Activated CD8-positive, alpha-beta memory T cell treated with anti-CD3 and anti-CD28 coated beads, Interleukin-2, amount 50 U/mL, for 48 hours (primary cell): ENCODE results near the gene CNTLN.
"Not testable (repeated sequence)": the region's sequence is repeated elsewhere in the genome, so short reads cannot be mapped to it uniquely, and the experiment has no call there.

Experiments
- DNase-seq: peaks from one replicate; pipeline ENCODE4 v3.0.0-alpha.2; 2020

CNTLN gene

GRCh38 chr9:17315341-17315740 lies 180.5 kb downstream of the CNTLN start:
- no peak for DNase-seq

DNA sequence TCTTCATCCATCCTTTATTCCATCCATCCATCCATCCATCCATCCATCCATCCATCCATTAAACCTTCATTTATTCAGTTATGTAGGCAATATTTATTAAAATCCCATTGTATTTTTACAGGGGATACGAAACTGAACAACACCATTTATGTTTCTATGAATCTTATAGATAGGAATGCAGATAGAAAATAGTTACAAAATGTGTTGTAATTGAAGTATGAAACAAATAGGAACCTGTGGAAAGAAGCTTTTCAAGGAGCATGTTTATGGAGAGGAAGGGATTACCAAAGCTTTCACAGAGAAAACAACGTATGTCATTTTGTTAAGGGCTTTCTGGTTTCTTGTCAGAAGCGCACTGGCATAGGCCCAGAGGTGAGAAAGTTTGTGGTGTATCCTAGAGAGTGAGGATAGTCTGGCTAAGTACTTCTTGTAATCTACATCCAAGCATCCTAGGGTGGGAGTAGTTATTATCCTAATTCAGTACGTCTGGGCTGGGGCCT lies 184.0 kb downstream of the CNTLN start:
- DNase-seq: no peak

DNA sequence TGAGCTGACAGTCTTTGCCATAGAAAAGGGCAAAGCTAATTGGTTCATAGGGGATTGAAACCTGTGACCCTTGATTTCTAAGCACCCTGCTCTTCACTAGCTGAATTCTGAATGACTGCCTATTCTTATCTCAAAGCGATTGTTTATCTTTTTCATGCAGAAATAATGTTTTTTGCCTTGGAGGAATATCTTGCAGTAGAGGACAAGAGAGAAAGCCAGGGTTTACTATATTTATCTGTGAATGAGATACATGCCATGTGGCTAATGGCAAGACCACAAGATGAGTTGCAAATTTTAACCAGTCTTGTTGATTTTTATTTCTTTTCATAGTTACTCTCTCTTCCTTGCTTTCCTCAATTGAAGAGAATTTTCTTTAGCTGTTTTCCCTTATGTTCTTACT lies 185.0 kb downstream of the CNTLN start:
- no peak for DNase-seq

- DNase-seq: no peak
Measured at GRCh38 chr9:17322882-17323864, 188.3 kb downstream of the CNTLN start.

DNA sequence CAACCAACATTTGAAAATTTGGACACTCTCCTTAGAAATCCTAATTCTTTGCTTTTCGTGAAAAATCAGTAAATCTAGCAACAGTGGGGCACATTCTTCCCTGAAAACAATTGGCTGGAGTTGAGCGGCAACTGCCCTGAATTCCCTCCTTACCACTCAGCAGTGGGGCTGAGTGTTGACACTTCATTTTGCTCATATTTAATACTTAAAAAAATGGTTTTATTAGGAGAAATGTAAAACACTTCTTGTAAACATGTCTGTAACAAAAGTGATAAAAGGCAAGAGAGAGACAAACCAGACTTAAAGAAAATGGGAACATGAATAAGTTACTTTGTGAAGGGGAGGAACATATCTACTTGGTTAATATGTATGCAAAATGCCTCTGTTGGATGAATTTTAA lies 193.5 kb downstream of the CNTLN start:
- no peak for DNase-seq

GRCh38 chr9:17330097-17330496 lies 195.3 kb downstream of the CNTLN start:
- no peak for DNase-seq

GRCh38 chr9:17332115-17332514 lies 197.3 kb downstream of the CNTLN start:
- DNase-seq: no peak

- no peak for DNase-seq
Measured at GRCh38 chr9:17339156-17339555, 204.3 kb downstream of the CNTLN start.

DNA sequence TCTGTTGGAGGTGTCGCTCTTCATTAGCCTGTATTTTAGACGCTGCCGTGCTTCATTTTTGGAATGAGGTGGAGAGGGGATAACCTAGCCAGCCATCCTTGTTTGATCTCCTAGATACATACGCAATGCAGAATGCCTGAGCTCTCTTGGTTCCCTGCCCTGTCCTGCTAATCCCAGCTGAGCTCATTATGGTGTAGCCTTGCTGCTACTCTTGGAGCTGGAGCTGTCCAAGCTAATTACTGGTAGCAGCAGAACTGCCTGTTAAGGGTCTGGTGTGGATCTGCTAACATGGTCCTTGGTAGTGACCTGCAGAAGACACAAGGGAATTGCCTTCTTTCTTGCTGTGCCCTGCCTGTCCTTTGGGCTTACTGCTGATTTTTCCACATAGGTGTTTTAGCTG lies 207.9 kb downstream of the CNTLN start:
- no peak for DNase-seq

GRCh38 chr9:17349831-17350230 lies 215.0 kb downstream of the CNTLN start:
- DNase-seq: no peak

GRCh38 chr9:17354006-17354405 lies 219.2 kb downstream of the CNTLN start:
- DNase-seq: not testable (repeated sequence)

DNA sequence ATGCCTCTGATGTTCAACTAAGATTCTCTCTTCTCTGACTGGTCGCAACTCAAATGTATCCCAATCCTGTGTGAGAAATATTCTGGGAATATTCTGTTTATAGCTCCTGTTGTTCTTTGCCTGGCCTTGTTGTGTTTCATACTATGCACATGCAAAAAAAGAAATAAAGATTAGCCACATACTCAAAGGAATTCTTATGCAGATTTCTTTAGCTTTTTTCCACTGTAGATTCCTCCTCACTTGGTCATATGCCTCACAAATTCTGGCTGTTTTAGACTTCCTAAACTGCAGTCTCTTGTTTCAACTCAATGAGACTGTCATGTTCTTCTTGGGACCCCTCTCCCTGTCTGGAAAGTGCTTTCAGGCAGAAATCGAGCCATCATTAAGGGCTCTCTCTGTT lies 226.5 kb downstream of the CNTLN start:
- no peak for DNase-seq

DNA sequence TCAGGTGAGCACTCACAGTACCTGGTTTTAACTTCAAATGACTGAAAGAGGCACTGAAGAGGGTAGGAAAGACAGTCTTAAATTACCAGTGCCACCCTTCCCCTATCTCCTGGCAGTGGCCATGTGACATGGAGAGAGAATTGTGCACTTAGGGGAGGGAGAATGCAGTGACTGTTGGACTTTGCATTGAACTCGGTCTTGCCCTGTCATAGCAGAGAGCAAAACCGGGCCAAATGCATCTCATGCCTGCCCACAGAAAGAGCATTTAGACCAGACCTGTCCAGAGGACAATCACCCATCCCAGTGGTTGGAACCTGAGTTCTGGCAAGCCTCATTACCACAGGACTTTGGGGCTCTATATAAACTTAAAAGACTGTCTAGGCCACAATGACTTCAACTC lies 232.2 kb downstream of the CNTLN start:
- DNase-seq: no peak

- DNase-seq: no peak
Measured at GRCh38 chr9:17380126-17380861, 245.5 kb downstream of the CNTLN start.

DNA sequence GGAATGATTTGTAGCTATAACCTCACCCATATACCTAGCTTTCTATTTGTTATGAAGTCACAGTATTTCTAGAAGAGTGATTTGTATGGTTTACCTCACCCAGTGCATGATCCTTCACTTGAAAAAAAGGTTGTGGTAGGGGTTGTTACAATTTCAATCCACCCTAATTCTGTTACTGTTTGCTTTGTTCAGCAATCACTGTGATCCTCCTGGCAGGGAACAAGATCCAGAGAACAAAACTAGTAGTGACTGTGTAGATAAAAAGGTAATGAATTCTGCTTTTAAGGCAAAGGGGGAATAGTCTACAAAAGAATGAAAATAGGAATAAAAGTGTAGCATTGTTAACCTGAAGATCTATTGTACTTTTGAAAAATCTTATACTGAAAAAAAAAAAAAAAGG lies 252.7 kb downstream of the CNTLN start:
- DNase-seq: no peak

- DNase-seq: no peak
Measured at GRCh38 chr9:17389026-17389425, 254.2 kb downstream of the CNTLN start.

- DNase-seq: no peak
Measured at GRCh38 chr9:17394881-17395510, 260.2 kb downstream of the CNTLN start.

GRCh38 chr9:17397166-17397728 lies 262.4 kb downstream of the CNTLN start:
- DNase-seq: not testable (repeated sequence)

DNA sequence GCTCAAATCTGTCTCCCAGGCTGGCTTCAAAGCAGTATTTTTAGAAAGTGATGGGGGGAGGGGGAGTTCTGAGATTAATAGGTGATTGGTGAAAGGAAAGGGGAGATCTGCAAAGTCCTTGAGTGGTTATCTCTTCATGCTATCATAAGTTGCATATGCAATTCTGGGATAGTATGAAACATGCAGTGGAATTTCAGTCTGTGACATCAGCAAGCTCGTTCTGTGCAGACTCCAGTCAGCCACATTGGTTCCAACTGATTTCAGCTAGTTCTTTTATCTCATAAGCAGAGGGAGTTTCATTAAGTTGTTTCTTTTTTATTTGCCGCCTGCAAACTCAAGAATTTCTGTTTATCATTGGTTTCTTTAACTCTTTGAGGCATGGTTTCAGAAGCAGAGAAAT lies 263.5 kb downstream of the CNTLN start:
- DNase-seq: no peak

DNA sequence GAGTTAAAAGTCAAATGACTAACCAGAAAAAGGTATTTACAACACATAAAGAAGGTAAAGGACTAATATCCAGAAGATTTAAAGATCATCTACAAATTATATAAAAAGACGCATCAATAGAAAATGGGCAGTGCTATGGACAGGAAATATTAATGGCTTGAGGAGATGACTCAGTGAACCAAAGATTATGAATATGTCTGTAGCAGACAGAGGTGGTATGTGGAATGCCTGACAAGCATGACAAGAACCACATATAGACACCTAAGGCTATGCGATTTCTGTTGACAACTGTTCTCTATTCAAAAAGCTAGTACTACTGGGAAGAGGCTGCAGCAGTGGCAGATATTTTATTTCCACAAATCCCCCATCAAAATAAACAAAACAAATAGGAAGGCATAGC lies 267.0 kb downstream of the CNTLN start:
- DNase-seq: no peak

DNA sequence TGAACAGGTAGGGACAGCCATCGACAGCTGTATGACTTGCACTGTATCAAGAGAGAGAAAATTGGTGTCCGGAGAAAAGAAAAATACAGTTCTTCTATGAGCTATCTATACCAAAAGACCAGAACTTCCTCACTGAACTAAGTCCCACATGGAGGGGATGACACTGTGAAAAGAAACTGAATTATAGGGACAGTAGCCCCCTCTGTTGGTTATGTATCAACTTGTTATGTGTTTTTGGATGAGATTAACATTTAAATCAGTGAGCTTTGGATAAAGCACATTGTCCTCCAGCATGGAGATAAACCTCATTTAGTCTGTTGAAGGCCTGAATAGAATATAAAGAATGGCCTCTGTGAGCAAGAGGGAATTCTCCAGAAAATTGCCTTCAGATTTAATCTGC lies 267.5 kb downstream of the CNTLN start:
- DNase-seq: no peak

- no peak for DNase-seq
Measured at GRCh38 chr9:17403539-17403938, 268.7 kb downstream of the CNTLN start.

DNA sequence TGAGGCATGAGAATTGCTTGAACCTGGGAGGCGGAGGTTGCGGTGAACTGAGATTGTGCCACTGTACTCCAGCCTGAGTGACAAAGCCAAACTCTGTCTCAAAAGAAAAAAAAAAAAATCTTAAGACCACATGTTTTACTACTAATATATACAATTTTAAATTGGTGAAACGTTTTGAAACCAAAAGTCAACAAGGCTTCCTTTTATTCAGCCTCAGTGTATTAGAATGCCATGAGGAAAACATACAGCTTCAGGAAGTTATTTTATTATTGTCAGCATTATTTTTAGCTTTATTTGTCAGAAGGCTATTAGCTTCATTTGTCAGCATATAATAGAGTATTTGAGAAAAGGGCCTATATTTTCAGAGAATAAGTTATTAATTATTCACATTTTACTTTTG lies 280.1 kb downstream of the CNTLN start:
- DNase-seq: no peak
